HG02759 (cell line): ENCODE data around the gene DCPS.
"Not testable (repeated sequence)": the region's sequence is repeated elsewhere in the genome, so short reads cannot be mapped to it uniquely, and the experiment has no call there.

Experiments used
- ATAC-seq: cut with Tn5 transposase; IDR thresholded peaks from one replicate; pipeline ENCODE4 v1.9.1; 2021; ENCODE audit warnings: mild to moderate bottlenecking, moderate library complexity; ENCODE audit not compliant: unreplicated experiment

The DCPS gene

GRCh38 chr11:126341760-126342161 lies 37.9 kb downstream of the DCPS start:
- ATAC-seq, result no peak

- no peak for ATAC-seq
Observed at GRCh38 chr11:126343051-126343450, 39.2 kb downstream of the DCPS start.

- no peak for ATAC-seq
Observed at GRCh38 chr11:126344141-126345080, 40.6 kb downstream of the DCPS start.

GRCh38 chr11:126345283-126345682 lies 41.4 kb downstream of the DCPS start:
- ATAC-seq, result no peak

- ATAC-seq, result no peak
Observed at GRCh38 chr11:126345759-126346585, 42.1 kb downstream of the DCPS start.

GRCh38 chr11:126346586-126346940 lies 42.7 kb downstream of the DCPS start:
- ATAC-seq, result no peak

- not testable (repeated sequence) for ATAC-seq
Observed at GRCh38 chr11:126346946-126347345, 43.1 kb downstream of the DCPS start.

- ATAC-seq, result no peak
Observed at GRCh38 chr11:126347751-126348668, 44.1 kb downstream of the DCPS start.

- no peak for ATAC-seq
Observed at GRCh38 chr11:126348806-126349582, 45.1 kb downstream of the DCPS start.

- no peak for ATAC-seq
Observed at GRCh38 chr11:126350836-126351235, 47.0 kb downstream of the DCPS start.

- ATAC-seq, result no peak
Observed at GRCh38 chr11:126352163-126352562, 48.3 kb downstream of the DCPS start.

GRCh38 chr11:126352934-126353801 lies 49.3 kb downstream of the DCPS start:
- no peak for ATAC-seq

GRCh38 chr11:126354631-126355323 lies 50.9 kb downstream of the DCPS start:
- peak; percentile 42 for ATAC-seq

GRCh38 chr11:126355324-126355925 lies 51.6 kb downstream of the DCPS start, which contains the start of gene ST3GAL4:
TSS of gene ST3GAL4 (plus strand) at chr11:126355686. CDS start at chr11:126406156, 50,470 bp downstream.
- ATAC-seq, result peak; percentile 77

- ATAC-seq, result peak; percentile 10
Observed at GRCh38 chr11:126355926-126356897, 52.4 kb downstream of the DCPS start.

- no peak for ATAC-seq
Observed at GRCh38 chr11:126357055-126357962, 53.4 kb downstream of the DCPS start.
